IMR-90 (cell line): ENCODE results near the gene BCAS4. TPM values are rescaled to one million over a fixed set of nuclear protein-coding genes. Genes with fewer than 3 reads are reported as not detected.

Source experiments
- ATAC-seq: fragments of 200-7000 bp; cut with Tn5 transposase; 2 replicates; pipeline ENCODE4 v1.9.1; 2020; ENCODE audit warnings: low read depth, mild to moderate bottlenecking, moderate library complexity
- BruUV-seq: library from RNA; stranded (reverse); fragments of 400-500 nt; replicated peaks from 2 replicates; lab custom pipeline; 2021; lab: Mats Ljungman, UMichigan
- CTCF ChIA-PET: fragments of 300-600 bp; formaldehyde crosslinking; extraction: SDS; loops from one replicate; lab custom pipeline; 2021; ENCODE audit warnings: antibody characterized with exemption; lab: Yijun Ruan, JAX
- POLR2A ChIA-PET: fragments of 300-600 bp; sonication (Branson Sonifier 250); formaldehyde crosslinking; loops from one replicate; lab custom pipeline; 2022; ENCODE audit warnings: antibody characterized with exemption; ENCODE audit not compliant: unreplicated experiment; lab: Charles Lee
- DNase-seq: peaks from one replicate; pipeline ENCODE4 v3.0.0; 2013
- H2AFZ ChIP-seq: replicated peaks from 2 replicates; pipeline ENCODE3; 2013; ENCODE audit warnings: low read length, mild to moderate bottlenecking; ENCODE audit not compliant: poor library complexity
- H2AK5ac ChIP-seq: 2 replicates; pipeline ENCODE4 v1.6.1; 2013; ENCODE audit warnings: low read depth, low read length, inconsistent platforms
- H2AK9ac ChIP-seq: replicated peaks from 2 replicates; pipeline ENCODE3; 2013; ENCODE audit warnings: mild to moderate bottlenecking, low read depth, low read length, moderate library complexity; ENCODE audit not compliant: poor library complexity
- H2BK120ac ChIP-seq: 2 replicates; pipeline ENCODE4 v1.6.1; 2013; ENCODE audit warnings: low read depth, low read length, inconsistent platforms
- H2BK15ac ChIP-seq: 3 replicates; pipeline ENCODE4 v1.6.1; 2013; ENCODE audit warnings: low read depth, low read length, inconsistent platforms
- H2BK20ac ChIP-seq: 2 replicates; pipeline ENCODE4 v1.6.1; 2013; ENCODE audit warnings: low read depth, mild to moderate bottlenecking, inconsistent platforms, low read length, moderate library complexity
- H2BK5ac ChIP-seq: 2 replicates; pipeline ENCODE4 v1.6.1; 2013; ENCODE audit warnings: mild to moderate bottlenecking, low read depth, low read length, inconsistent platforms; ENCODE audit not compliant: poor library complexity, severe bottlenecking
- H3K14ac ChIP-seq: replicated peaks from 2 replicates; pipeline ENCODE4 v1.6.1; 2013; ENCODE audit warnings: low read depth, low read length, inconsistent platforms
- H3K18ac ChIP-seq: 2 replicates; pipeline ENCODE4 v1.6.1; 2013; ENCODE audit warnings: low read depth, low read length, control low read depth
- H3K23ac ChIP-seq: 2 replicates; pipeline ENCODE4 v1.6.1; 2013; ENCODE audit warnings: low read depth, low read length, inconsistent platforms
- H3K27ac ChIP-seq: 2 replicates; pipeline ENCODE4 v1.5.1; 2013; ENCODE audit warnings: mild to moderate bottlenecking, control low read depth, low read length; ENCODE audit not compliant: insufficient read depth
- H3K27me3 ChIP-seq: 2 replicates; pipeline ENCODE4 v1.6.1; 2013; ENCODE audit warnings: low read length; ENCODE audit not compliant: control insufficient read depth, insufficient read depth
- H3K36me3 ChIP-seq: 2 replicates; pipeline ENCODE4 v1.6.1; 2013; ENCODE audit warnings: low read length, mixed read lengths; ENCODE audit not compliant: control insufficient read depth, insufficient read depth
- H3K4ac ChIP-seq: 2 replicates; pipeline ENCODE4 v1.6.1; 2013; ENCODE audit warnings: low read depth, low read length, inconsistent platforms
- H3K4me1 ChIP-seq: 2 replicates; pipeline ENCODE4 v1.6.1; 2013; ENCODE audit warnings: low read length, mixed read lengths; ENCODE audit not compliant: control insufficient read depth, insufficient read depth
- H3K4me2 ChIP-seq: 2 replicates; pipeline ENCODE4 v1.6.1; 2013; ENCODE audit warnings: low read depth, mild to moderate bottlenecking, control low read depth, low read length, moderate library complexity
- H3K4me3 ChIP-seq: 2 replicates; pipeline ENCODE4 v1.5.1; 2013; ENCODE audit warnings: low read depth, mild to moderate bottlenecking, control low read depth, low read length, moderate library complexity; ENCODE audit not compliant: insufficient read depth
- H3K56ac ChIP-seq: 2 replicates; pipeline ENCODE4 v1.6.1; 2013; ENCODE audit warnings: low read length, inconsistent platforms; ENCODE audit not compliant: insufficient read depth; ENCODE audit errors: extremely low read depth
- H3K79me1 ChIP-seq, 2 experiments: 2 replicates each; pipeline ENCODE4 v1.6.1; 2013; ENCODE audit warnings: low read length in 2 of 2, inconsistent platforms in 1 of 2, low read depth in 1 of 2
- H3K9ac ChIP-seq: 2 replicates; pipeline ENCODE4 v1.6.1; 2013; ENCODE audit warnings: low read depth, low read length, control low read depth
- H3K9me1 ChIP-seq: 2 replicates; pipeline ENCODE4 v1.6.1; 2013; ENCODE audit warnings: low read length, inconsistent platforms; ENCODE audit not compliant: insufficient read depth
- H3K9me3 ChIP-seq: 2 replicates; pipeline ENCODE4 v1.6.1; 2013; ENCODE audit warnings: low read length; ENCODE audit not compliant: control insufficient read depth, insufficient read depth
- H4K20me1 ChIP-seq: 2 replicates; pipeline ENCODE4 v1.6.1; 2013; ENCODE audit warnings: low read length, inconsistent platforms; ENCODE audit not compliant: insufficient read depth
- H4K5ac ChIP-seq: 2 replicates; pipeline ENCODE4 v1.6.1; 2013; ENCODE audit warnings: mild to moderate bottlenecking, low read depth, low read length, control low read depth
- H4K8ac ChIP-seq, 2 experiments: 2 replicates each; pipeline ENCODE4 v1.6.1; 2013; ENCODE audit warnings: low read depth in 2 of 2, low read length in 2 of 2, control low read depth in 1 of 2, inconsistent platforms in 1 of 2
- H4K91ac ChIP-seq: 2 replicates; pipeline ENCODE4 v1.6.1; 2013; ENCODE audit warnings: low read depth, low read length, inconsistent platforms; ENCODE audit not compliant: insufficient read depth
- BHLHE40 ChIP-seq: fragments of 150-350 bp; IDR thresholded peaks from 2 replicates; pipeline ENCODE4 v1.6.1; 2016; ENCODE audit warnings: mild to moderate bottlenecking, low read depth, low read length
- CEBPB ChIP-seq: IDR thresholded peaks from 2 replicates; pipeline ENCODE4 v1.6.1; 2012; ENCODE audit warnings: low read depth, low read length, improper control_type of control experiment
- NFE2L2 ChIP-seq: fragments of 150-350 bp; IDR thresholded peaks from 2 replicates; pipeline ENCODE4 v1.6.1; 2016; ENCODE audit warnings: low read depth, mild to moderate bottlenecking, low read length
- POLR2A ChIP-seq: IDR thresholded peaks from 2 replicates; pipeline ENCODE4 v1.6.1; 2012; ENCODE audit warnings: mild to moderate bottlenecking, low read depth, low read length
- SMC3 ChIP-seq: fragments of 150-350 bp; IDR thresholded peaks from 2 replicates; pipeline ENCODE4 v1.6.1; 2016; ENCODE audit warnings: low read depth, mild to moderate bottlenecking, antibody characterized with exemption, low read length, moderate library complexity
- WGBS, 2 experiments: methylation state at CpG; one replicate each; pipeline versions ENCODE4 v1.1.5 to v1.1.7; 2013; ENCODE audit warnings: missing lambda C conversion rate in 2 of 2; ENCODE audit not compliant: insufficient read length in 1 of 2; ENCODE audit errors: extremely low coverage in 2 of 2; 5-methylcytosine and 5-hydroxymethylcytosine counted together
- dilution Hi-C: fragments of 300-500 bp; cut with HindIII; formaldehyde crosslinking; loops from one replicate; pipeline ENCODE4 v1.14.3; 2018; ENCODE audit warnings: low sequenced_read_pairs; ENCODE audit not compliant: unreplicated experiment
- in situ Hi-C: fragments of 300-500 bp; cut with MboI; formaldehyde crosslinking; loops from 3 replicates; pipeline ENCODE4 v1.14.3; 2019; ENCODE audit warnings: low sequenced_read_pairs, inconsistent platforms, mixed read lengths
- intact Hi-C: fragments of 100-400 bp; cut with micrococcal nuclease; formaldehyde crosslinking; loops from 2 replicates; pipeline ENCODE4 v1.10.0; 2022
- polyA plus RNA-seq, 3 experiments: library from polyadenylated mRNA; depleted of rRNA; stranded (reverse); fragments of >200 nt; gene quantifications; 2 replicates each; pipeline ENCODE4 v1.2.3, GENCODE V29; 2012; ENCODE audit warnings: low replicate concordance in 1 of 3
- total RNA-seq: library from RNA; depleted of rRNA; stranded (reverse); fragments of >200 nt; gene quantifications from 2 replicates; pipeline ENCODE4 v1.2.3, GENCODE V29; 2012
- TF ChIP-seq, protein P1 (sequence below): fragments of 150-350 bp; IDR thresholded peaks from 2 replicates; pipeline ENCODE4 v1.6.1; 2017; ENCODE audit warnings: mild to moderate bottlenecking, antibody characterized with exemption, low read length, low read depth
- TF ChIP-seq, protein P2 (sequence below): conservative IDR thresholded peaks from 2 replicates; pipeline ENCODE4 v1.5.1; 2012; ENCODE audit warnings: mild to moderate bottlenecking, low read depth, low read length, improper control_type of control experiment

Gene BCAS4
- total and polyA plus RNA-seq, 2 of the 4 experiments (the other 2 are of a cell fraction): 42.7 to 47.5 TPM

DNA sequence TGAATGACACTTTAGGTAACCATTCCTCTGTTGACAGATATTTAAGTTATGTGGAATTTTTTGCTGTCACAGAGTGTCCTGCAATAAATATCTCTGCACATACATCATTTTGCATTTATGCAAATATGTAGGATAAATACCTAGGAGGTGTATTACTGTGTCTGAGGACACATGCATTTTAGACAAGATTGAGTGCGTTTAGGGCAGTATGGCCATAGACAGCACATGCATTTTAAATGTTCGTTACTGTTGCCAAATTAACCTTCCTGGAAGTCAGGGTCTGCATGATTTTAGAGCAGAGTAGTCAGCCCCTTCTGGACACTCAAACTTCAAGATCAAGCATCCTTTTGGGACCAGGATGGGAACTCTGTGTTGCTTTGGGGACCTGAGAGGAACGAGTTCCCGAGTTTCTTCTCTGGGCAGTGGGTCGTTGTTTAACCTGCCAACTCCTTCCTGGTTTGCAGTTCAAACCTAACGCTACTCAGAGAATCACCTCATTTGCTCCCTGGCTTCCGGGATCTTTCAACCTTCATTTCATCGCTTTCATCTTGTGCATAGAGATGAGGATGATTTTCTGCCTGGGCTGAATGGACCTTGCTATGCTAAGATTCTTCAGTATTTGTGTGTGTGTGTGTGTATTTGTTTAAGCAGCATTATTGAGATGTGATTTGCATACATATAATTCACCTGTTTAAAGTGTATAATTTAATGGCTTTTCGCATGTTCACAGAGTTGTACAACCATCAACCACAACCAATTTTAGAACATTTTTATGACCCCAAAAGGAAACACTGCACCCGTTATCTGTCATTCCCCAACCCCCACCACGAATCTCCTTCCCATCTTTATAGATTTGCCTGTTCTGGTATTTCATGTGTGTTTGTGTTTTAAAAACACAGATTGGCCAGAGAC lies 9.8 kb downstream of the BCAS4 start (continued):
- no peak for TF ChIP-seq SMC3

DNA sequence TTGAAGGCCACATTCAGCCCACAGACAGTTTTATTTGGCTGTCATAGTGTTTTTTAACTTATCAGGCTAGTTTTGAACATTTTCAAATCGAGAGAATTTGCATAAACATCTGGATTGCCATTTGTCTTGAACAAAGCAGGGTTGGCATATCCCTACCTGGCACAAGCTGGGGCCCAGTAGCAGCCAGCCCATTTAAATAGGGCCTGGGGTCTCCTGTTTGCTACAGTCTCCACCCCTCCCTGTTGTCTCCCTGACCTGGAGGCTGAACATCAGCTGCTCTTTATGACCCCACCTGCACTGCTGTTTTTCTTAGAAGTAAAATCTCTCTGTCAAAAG lies 10.5 kb downstream of the BCAS4 start:
- H4K20me1 ChIP-seq: no peaks in the 10 kb centered on the region; the same call in 1 of the 2 replicates
- dilution Hi-C loops: loop anchor here (25.0 kb wide), 1 partner anchor 107 kb away; no protein-coding TSS in a partner anchor
- 0 out of 2 replicates have a peak, but pooled peaks cover 3% of the 10 kb centered on the region for H3K9me1 ChIP-seq
- ChIA-PET POLR2A (no interaction called here), CTCF (interaction anchor here (0.8 kb wide), 1 partner anchor 11 kb away, joined by 3 read pairs; no protein-coding TSS in a partner anchor)
- no peak overlapping the region for H2AK5ac ChIP-seq
- no peak overlapping the region for H2BK20ac ChIP-seq
- no peak overlapping the region for H2AFZ ChIP-seq
- no peak overlapping the region for H3K4me3 ChIP-seq
- H3K4ac ChIP-seq: no peak overlapping the region
- no peak overlapping the region for H2BK120ac ChIP-seq
- WGBS, 2 experiments: no CpG with 5 or more reads among the region's 1 CpG
- no peak overlapping the region for H3K23ac ChIP-seq
- no peak overlapping the region for H2BK15ac ChIP-seq
- no peaks in the 10 kb centered on the region for H3K27me3 ChIP-seq
- ATAC-seq (no peak), DNase-seq (no peak)
- BruUV-seq: no TSS peak
- H3K56ac ChIP-seq: no peak overlapping the region
- no peak overlapping the region for H4K5ac ChIP-seq
- no peaks in the 10 kb centered on the region for H3K4me1 ChIP-seq
- no peak overlapping the region for H4K8ac ChIP-seq
- intact Hi-C loops: no loop called here
- H3K14ac ChIP-seq: no peak overlapping the region
- no peak overlapping the region for H3K18ac ChIP-seq
- H3K36me3 ChIP-seq: no peaks in the 10 kb centered on the region
- no peak overlapping the region for H2BK5ac ChIP-seq
- H3K27ac ChIP-seq: no peak overlapping the region
- H3K9me3 ChIP-seq: no peaks in the 10 kb centered on the region
- H3K4me2 ChIP-seq: no peak overlapping the region
- no peak overlapping the region for H4K91ac ChIP-seq
- TF ChIP-seq POLR2A (no peak), SMC3 (no peak), BHLHE40 (no peak), NFE2L2 (no peak), CEBPB (no peak)
- TF ChIP-seq, protein P1, sequence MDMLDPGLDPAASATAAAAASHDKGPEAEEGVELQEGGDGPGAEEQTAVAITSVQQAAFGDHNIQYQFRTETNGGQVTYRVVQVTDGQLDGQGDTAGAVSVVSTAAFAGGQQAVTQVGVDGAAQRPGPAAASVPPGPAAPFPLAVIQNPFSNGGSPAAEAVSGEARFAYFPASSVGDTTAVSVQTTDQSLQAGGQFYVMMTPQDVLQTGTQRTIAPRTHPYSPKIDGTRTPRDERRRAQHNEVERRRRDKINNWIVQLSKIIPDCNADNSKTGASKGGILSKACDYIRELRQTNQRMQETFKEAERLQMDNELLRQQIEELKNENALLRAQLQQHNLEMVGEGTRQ: no peak
- TF ChIP-seq, protein P2, sequence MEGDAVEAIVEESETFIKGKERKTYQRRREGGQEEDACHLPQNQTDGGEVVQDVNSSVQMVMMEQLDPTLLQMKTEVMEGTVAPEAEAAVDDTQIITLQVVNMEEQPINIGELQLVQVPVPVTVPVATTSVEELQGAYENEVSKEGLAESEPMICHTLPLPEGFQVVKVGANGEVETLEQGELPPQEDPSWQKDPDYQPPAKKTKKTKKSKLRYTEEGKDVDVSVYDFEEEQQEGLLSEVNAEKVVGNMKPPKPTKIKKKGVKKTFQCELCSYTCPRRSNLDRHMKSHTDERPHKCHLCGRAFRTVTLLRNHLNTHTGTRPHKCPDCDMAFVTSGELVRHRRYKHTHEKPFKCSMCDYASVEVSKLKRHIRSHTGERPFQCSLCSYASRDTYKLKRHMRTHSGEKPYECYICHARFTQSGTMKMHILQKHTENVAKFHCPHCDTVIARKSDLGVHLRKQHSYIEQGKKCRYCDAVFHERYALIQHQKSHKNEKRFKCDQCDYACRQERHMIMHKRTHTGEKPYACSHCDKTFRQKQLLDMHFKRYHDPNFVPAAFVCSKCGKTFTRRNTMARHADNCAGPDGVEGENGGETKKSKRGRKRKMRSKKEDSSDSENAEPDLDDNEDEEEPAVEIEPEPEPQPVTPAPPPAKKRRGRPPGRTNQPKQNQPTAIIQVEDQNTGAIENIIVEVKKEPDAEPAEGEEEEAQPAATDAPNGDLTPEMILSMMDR: no peak
- H3K9ac ChIP-seq: no peak overlapping the region
- H2AK9ac ChIP-seq: no peak overlapping the region
- H3K79me1 ChIP-seq: peaks cover 4 to 19% of the 10 kb centered on the region in 2 experiments; a peak in 3 of 4 replicates
- in situ Hi-C loops: no loop called here
